Lung (tissue), 12 donors: Measurements from ENCODE around the gene COLEC12. TPM values are rescaled to one million over a fixed set of nuclear protein-coding genes. Genes with fewer than 3 reads are reported as not detected.

Source experiments
- ATAC-seq: fragments of 200-7000 bp; cut with Tn5 transposase; one replicate; pipeline ENCODE4 v1.9.1; 2020; ENCODE audit warnings: moderate number of reproducible peaks; ENCODE audit not compliant: insufficient read depth, low FRiP score
- DNase-seq, 3 donors: peaks; one replicate each; pipeline ENCODE4 v3.0.0-alpha.2; 2013 to 2017
- H3K27ac ChIP-seq, 2 donors: one replicate each; pipeline ENCODE4 v1.5.1; 2013; ENCODE audit warnings: mild to moderate bottlenecking in 2 of 2, moderate library complexity in 2 of 2, control low read depth in 1 of 2, inconsistent platforms in 1 of 2, low read depth in 1 of 2, low read length in 1 of 2
- H3K27me3 ChIP-seq, 3 donors: one replicate each; pipeline ENCODE4 v1.5.1; 2013; ENCODE audit warnings: low read length in 2 of 3; ENCODE audit not compliant: control insufficient read depth in 3 of 3, insufficient read depth in 3 of 3
- H3K36me3 ChIP-seq, 4 donors: one replicate each; pipeline ENCODE4 v1.5.1; 2013; ENCODE audit warnings: low read length in 4 of 4, mild to moderate bottlenecking in 1 of 4, moderate library complexity in 1 of 4; ENCODE audit not compliant: control insufficient read depth in 4 of 4, insufficient read depth in 4 of 4
- H3K4me1 ChIP-seq, 5 donors: one replicate each; pipeline ENCODE4 v1.5.1; 2013; ENCODE audit warnings: low read length in 5 of 5, mild to moderate bottlenecking in 2 of 5, moderate library complexity in 1 of 5; ENCODE audit not compliant: control insufficient read depth in 5 of 5, insufficient read depth in 5 of 5
- H3K4me3 ChIP-seq: one replicate; pipeline ENCODE4 v1.5.1; 2013; ENCODE audit warnings: mild to moderate bottlenecking, control low read depth, moderate library complexity
- H3K9ac ChIP-seq, 2 donors: one replicate each; pipeline ENCODE4 v1.5.1; 2013; ENCODE audit warnings: low read length in 2 of 2, control low read depth in 1 of 2; ENCODE audit not compliant: insufficient read depth in 1 of 2
- H3K9me3 ChIP-seq, 4 donors: one replicate each; pipeline ENCODE4 v1.5.1; 2013; ENCODE audit warnings: low read length in 3 of 4, mild to moderate bottlenecking in 1 of 4, moderate library complexity in 1 of 4; ENCODE audit not compliant: control insufficient read depth in 4 of 4, insufficient read depth in 3 of 4
- CTCF ChIP-seq: IDR thresholded peaks from 2 replicates; pipeline ENCODE4 v1.5.1; 2012; ENCODE audit warnings: mild to moderate bottlenecking; ENCODE audit errors: control extremely low read depth, extremely low read depth
- WGBS, 2 donors: extraction: QIAGEN DNeasy Blood & Tissue Kit; methylation state at CpG; one replicate each; pipeline ENCODE4 v1.1.7; 2013; 5-methylcytosine and 5-hydroxymethylcytosine counted together
- polyA plus RNA-seq, 2 donors: library from polyadenylated mRNA; stranded (reverse); fragments of 200-250 nt; gene quantifications; one replicate each; pipeline ENCODE4 v1.2.1, GENCODE V29; 2013
- total RNA-seq, 2 donors: library from RNA; depleted of rRNA in 1 of 2; stranded (reverse); fragments of >200 nt in 1 of 2; gene quantifications; one replicate each; pipeline ENCODE4 v1.2.1, GENCODE V29; 2014 to 2021
- donor health status: control.
- donor health status: control.
- donor health status: Bipolar disorder and iron deficiency.
- donor health status: healthy.
- donor health status: DM: yes; HTN: yes; CAD: no.

COLEC12 gene
- total and polyA plus RNA-seq, 4 donors: 10.3 to 108 (median 28.1) TPM

- WGBS, 2 donors: 92 to 98% methylated on average over 5 to 6 of the region's 6 CpGs
- Histone ChIP-seq H3K9ac (no peak overlapping the region), H3K36me3 (peaks cover 0 to 10% (median 1%) of the 10 kb centered on the region in 4 donors), H3K9me3 (peaks cover 0 to 4% (median 0%) of the 10 kb centered on the region in 4 donors), H3K4me3 (no peak overlapping the region), H3K4me1 (peaks cover 2 to 60% (median 26%) of the 10 kb centered on the region in 5 donors), H3K27ac (no peak overlapping the region), H3K27me3 (no peaks in the 10 kb centered on the region)
- no peak for TF ChIP-seq CTCF
- DNase-seq (no peak), ATAC-seq (no peak)
These were observed 39.7 kb downstream of the COLEC12 start for GRCh38 chr18:460791-461190.

- no peak overlapping the region for H3K27ac ChIP-seq
- no peak for TF ChIP-seq CTCF
- H3K27me3 ChIP-seq: no peaks in the 10 kb centered on the region
- ATAC-seq (no peak), DNase-seq (no peak)
- H3K36me3 ChIP-seq: peaks cover 0 to 10% (median 1%) of the 10 kb centered on the region in 4 donors
- H3K9ac ChIP-seq: no peak overlapping the region
- peaks cover 0 to 4% (median 0%) of the 10 kb centered on the region in 4 donors for H3K9me3 ChIP-seq
- 84 to 90% methylated on average over 14 of the region's 14 CpGs for WGBS, 2 donors
- H3K4me3 ChIP-seq: no peak overlapping the region
- H3K4me1 ChIP-seq: peaks cover 2 to 62% (median 26%) of the 10 kb centered on the region in 5 donors
These were observed 40.5 kb downstream of the COLEC12 start for GRCh38 chr18:459814-460593.

- H3K27ac ChIP-seq: peak overlapping the region; percentile 3 to 70
- DNase-seq (peak; percentile 85 to 98 (median 97)), ATAC-seq (no peak)
These were observed 42.7 kb downstream of the COLEC12 start for GRCh38 chr18:457521-458412.

More at GRCh38 chr18:457521-458412, 42.7 kb downstream of the COLEC12 start:
- 43 to 49% methylated on average over 12 of the region's 12 CpGs for WGBS, 2 donors
- H3K4me3 ChIP-seq: no peak overlapping the region
- peak overlapping the region in 1 of 2 donors; percentile 50 for H3K9ac ChIP-seq
- peaks cover 2 to 54% (median 19%) of the 10 kb centered on the region in 5 donors for H3K4me1 ChIP-seq
- TF ChIP-seq CTCF: no peak
- peaks cover 0 to 4% (median 0%) of the 10 kb centered on the region in 4 donors for H3K9me3 ChIP-seq
- no peaks in the 10 kb centered on the region for H3K27me3 ChIP-seq
- peaks cover 0 to 10% (median 1%) of the 10 kb centered on the region in 4 donors for H3K36me3 ChIP-seq
